GM12891 (cell line): Measurements from ENCODE around the gene ATG16L2.

Source experiments
- PAX5 ChIP-seq: IDR thresholded peaks from 2 replicates; pipeline ENCODE4 v1.6.1; 2011; ENCODE audit warnings: low read length, moderate library complexity, mild to moderate bottlenecking; ENCODE audit not compliant: insufficient read depth, severe bottlenecking
- POLR2A ChIP-seq: IDR thresholded peaks from 2 replicates; pipeline ENCODE4 v1.6.1; 2011; ENCODE audit warnings: low read depth, low read length, control low read depth
- POLR2AphosphoS5 ChIP-seq: IDR thresholded peaks from 2 replicates; pipeline ENCODE4 v1.6.1; 2011; ENCODE audit warnings: low read depth, low read length, control low read depth

DNA sequence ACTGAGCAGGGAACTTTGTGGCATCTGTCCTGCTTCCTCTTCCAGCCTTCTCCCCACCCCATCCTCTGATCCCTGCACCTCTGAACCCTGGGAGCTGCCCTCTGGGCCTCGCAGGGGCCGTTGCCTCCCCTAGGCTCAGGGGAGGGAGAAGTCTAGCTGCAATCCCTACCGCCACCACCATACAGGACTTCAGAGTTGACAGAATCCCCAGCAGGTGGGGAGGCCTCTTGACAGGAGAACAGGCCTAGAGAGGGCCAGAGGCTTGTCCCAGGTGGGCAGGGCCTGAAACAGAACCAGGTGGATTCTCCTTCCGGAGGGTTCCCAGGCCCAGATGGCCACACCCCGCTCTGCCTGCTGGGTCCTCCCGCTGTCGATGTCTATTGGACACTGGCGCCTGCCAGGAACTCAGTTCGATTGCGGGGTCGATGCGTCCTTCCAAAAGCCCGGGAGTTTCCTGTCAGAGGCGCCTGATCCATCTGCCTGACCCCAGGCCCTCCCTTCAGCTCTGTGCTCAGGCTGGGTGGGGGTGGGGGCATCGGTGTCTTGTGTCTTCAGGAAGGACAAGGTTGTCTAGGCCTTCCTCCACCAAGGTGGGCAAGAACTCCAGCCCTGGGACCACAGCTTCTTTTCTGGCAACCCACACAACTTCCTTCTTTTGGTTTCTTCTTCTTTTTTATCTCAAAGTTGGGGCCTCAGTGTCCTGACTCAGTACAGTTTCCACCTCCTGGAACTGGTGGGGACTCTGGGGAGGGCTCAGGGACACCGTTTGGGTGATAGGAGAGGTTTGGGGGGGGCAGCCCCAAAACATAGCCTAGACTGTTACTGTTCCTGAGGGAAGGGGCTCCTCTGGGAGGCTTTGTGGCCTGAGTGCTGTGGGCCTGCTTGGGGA is 26.8 kb upstream of the ATG16L2 start:
- TF ChIP-seq POLR2AphosphoS5, result no peak
- no peak for TF ChIP-seq POLR2A
- no peak for TF ChIP-seq PAX5
